A549 (cell line): ENCODE measurements around the gene SLC48A1.

Source experiments
- CEBPB ChIP-seq, 2 experiments: fragments of >200 bp in 1 of 2; sonication (Bioruptor Twin) in 1 of 2; formaldehyde crosslinking in 1 of 2; IDR thresholded peaks; 2 replicates each; pipeline ENCODE4 v1.6.1; 2012 to 2016
- MAFK ChIP-seq: fragments of 450-650 bp; IDR thresholded peaks from 2 replicates; pipeline ENCODE4 v1.6.1; 2014; ENCODE audit not compliant: partially characterized antibody
- POLR2A ChIP-seq: IDR thresholded peaks from 2 replicates; pipeline ENCODE4 v1.6.1; 2012; ENCODE audit warnings: mild to moderate bottlenecking, low read length
- REST ChIP-seq: fragments of 200-600 bp; sonication (generic); IDR thresholded peaks from 2 replicates; pipeline ENCODE4 v1.6.1; 2016; ENCODE audit warnings: antibody characterized with exemption, mild to moderate bottlenecking, moderate library complexity
- TF ChIP-seq, protein P1 (sequence below): fragments of >200 bp; sonication (Bioruptor Twin); formaldehyde crosslinking; IDR thresholded peaks from 3 replicates; pipeline ENCODE4 v1.5.1; 2016

GRCh38 chr12:47754126-47754525, 18.9 kb upstream of the SLC48A1 start:
- TF ChIP-seq, protein P1, sequence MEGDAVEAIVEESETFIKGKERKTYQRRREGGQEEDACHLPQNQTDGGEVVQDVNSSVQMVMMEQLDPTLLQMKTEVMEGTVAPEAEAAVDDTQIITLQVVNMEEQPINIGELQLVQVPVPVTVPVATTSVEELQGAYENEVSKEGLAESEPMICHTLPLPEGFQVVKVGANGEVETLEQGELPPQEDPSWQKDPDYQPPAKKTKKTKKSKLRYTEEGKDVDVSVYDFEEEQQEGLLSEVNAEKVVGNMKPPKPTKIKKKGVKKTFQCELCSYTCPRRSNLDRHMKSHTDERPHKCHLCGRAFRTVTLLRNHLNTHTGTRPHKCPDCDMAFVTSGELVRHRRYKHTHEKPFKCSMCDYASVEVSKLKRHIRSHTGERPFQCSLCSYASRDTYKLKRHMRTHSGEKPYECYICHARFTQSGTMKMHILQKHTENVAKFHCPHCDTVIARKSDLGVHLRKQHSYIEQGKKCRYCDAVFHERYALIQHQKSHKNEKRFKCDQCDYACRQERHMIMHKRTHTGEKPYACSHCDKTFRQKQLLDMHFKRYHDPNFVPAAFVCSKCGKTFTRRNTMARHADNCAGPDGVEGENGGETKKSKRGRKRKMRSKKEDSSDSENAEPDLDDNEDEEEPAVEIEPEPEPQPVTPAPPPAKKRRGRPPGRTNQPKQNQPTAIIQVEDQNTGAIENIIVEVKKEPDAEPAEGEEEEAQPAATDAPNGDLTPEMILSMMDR = no peak
- TF ChIP-seq REST (no peak), MAFK (no peak), CEBPB (IDR thresholded peaks at IDR 0.05) (no peak), POLR2A (no peak)
